T-helper 1 cell treated with Interleukin-12 subunit alpha and Interleukin-12 subunit beta and Interleukin-4 antibody, amounts not matched to agents 30 ng/mL and 1 ng/mL, for 36 hours (primary cell): ENCODE data around the gene INSM1. TPM values are rescaled to one million over a fixed set of nuclear protein-coding genes. Genes with fewer than 3 reads are reported as not detected.

Source experiments
- intact Hi-C: fragments of 100-400 bp; cut with micrococcal nuclease; formaldehyde crosslinking; loops from one replicate; pipeline ENCODE4 v1.15.1; 2024
- total RNA-seq: library from RNA; stranded (reverse); gene quantifications from 2 replicates; pipeline ENCODE4 v1.2.3, GENCODE V29; 2022

Gene INSM1
- total RNA-seq, 1 donor from 2014 or later: 0.47 TPM

GRCh38 chr20:20417876-20418676 lies 50.2 kb downstream of the INSM1 start:
- intact Hi-C loops: no loop called here
